HG03159 (cell line): ENCODE measurements around the gene NLRP2B.
"Not testable (repeated sequence)": the region's sequence is repeated elsewhere in the genome, so short reads cannot be mapped to it uniquely, and the experiment has no call there.

Experiments
- ATAC-seq: cut with Tn5 transposase; IDR thresholded peaks from one replicate; pipeline ENCODE4 v1.9.1; 2021; ENCODE audit warnings: mild to moderate bottlenecking, moderate library complexity; ENCODE audit not compliant: unreplicated experiment

The NLRP2B gene

GRCh38 chrX:57680160-57680559 is at the start of gene NLRP2B:
TSS of gene NLRP2B (minus strand) at chrX:57680260.
- no peak for ATAC-seq

GRCh38 chrX:57725995-57726394 is 45.9 kb upstream of the NLRP2B start:
- not testable (repeated sequence) for ATAC-seq

- ATAC-seq, result no peak
Observed at GRCh38 chrX:57681341-57681740, 1.3 kb upstream of the NLRP2B start.

- no peak for ATAC-seq
Observed at GRCh38 chrX:57678686-57679428, 1.2 kb downstream of the NLRP2B start.

- no peak for ATAC-seq
Observed at GRCh38 chrX:57677132-57677858, 2.8 kb downstream of the NLRP2B start.

- ATAC-seq, result no peak
Observed at GRCh38 chrX:57675320-57675719, 4.7 kb downstream of the NLRP2B start.

GRCh38 chrX:57674861-57675260 is 5.2 kb downstream of the NLRP2B start:
- no peak for ATAC-seq

- no peak for ATAC-seq
Observed at GRCh38 chrX:57669961-57670360, 10.1 kb downstream of the NLRP2B start.

GRCh38 chrX:57667010-57667409 is 13.1 kb downstream of the NLRP2B start:
- no peak for ATAC-seq

- ATAC-seq, result no peak
Observed at GRCh38 chrX:57655065-57655464, 25.0 kb downstream of the NLRP2B start.

GRCh38 chrX:57652705-57653104 is 27.4 kb downstream of the NLRP2B start:
- no peak for ATAC-seq

GRCh38 chrX:57651169-57651919 is 28.7 kb downstream of the NLRP2B start:
- no peak for ATAC-seq

GRCh38 chrX:57647020-57647419 is 33.0 kb downstream of the NLRP2B start:
- no peak for ATAC-seq

- ATAC-seq, result no peak
Observed at GRCh38 chrX:57643698-57644097, 36.4 kb downstream of the NLRP2B start.

- ATAC-seq, result no peak
Observed at GRCh38 chrX:57641338-57641737, 38.7 kb downstream of the NLRP2B start.

- no peak for ATAC-seq
Observed at GRCh38 chrX:57640674-57641016, 39.4 kb downstream of the NLRP2B start.

- not testable (repeated sequence) for ATAC-seq
Observed at GRCh38 chrX:57629438-57629837, 50.6 kb downstream of the NLRP2B start.
